Esophagus muscularis mucosa (tissue), 4 donors: ENCODE measurements around the gene UQCRFS1.

Source experiments
- EP300 ChIP-seq: sonication (generic); formaldehyde crosslinking; IDR thresholded peaks from one replicate; pipeline ENCODE4 v1.6.1; 2017; ENCODE audit warnings: antibody characterized with exemption
- POLR2A ChIP-seq: fragments of 450-650 bp; IDR thresholded peaks from one replicate; pipeline ENCODE4 v1.6.1; 2017; ENCODE audit warnings: antibody characterized with exemption, moderate library complexity, mild to moderate bottlenecking, low read depth
- POLR2AphosphoS5 ChIP-seq, 2 donors: sonication (generic); formaldehyde crosslinking; IDR thresholded peaks; one replicate each; pipeline ENCODE4 v1.6.1; 2017; ENCODE audit warnings: antibody characterized with exemption in 2 of 2
- TF ChIP-seq, protein P1 (sequence below), 3 experiments: fragments of 200-600 bp in 2 of 3; fragments of 450-650 bp in 1 of 3; sonication (generic) in 2 of 3; IDR thresholded peaks; one replicate each; pipeline ENCODE4 v1.5.1; 2017 to 2019; ENCODE audit warnings: antibody characterized with exemption in 3 of 3, mild to moderate bottlenecking in 2 of 3, moderate library complexity in 1 of 3

DNA sequence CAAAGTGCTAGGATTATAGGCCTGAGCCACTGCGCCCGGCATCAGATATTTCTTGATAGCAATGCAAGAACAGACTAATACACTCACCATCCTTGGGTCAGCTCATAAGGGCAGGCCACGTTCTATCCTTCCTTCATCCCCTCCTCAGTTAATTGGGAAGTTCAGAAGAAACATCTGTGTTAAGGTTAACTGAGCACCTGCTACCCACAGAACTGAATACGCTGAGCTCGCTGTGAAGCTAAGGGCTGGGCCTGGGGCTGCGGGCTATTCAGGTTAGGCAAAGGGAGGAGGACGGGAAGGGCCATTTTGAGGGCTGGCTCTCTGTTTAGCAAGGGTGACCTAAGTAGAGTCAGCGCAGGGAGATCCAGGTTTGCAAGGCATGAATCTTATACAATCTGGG lies 43.0 kb upstream of the UQCRFS1 start:
- no peak for TF ChIP-seq POLR2AphosphoS5 (IDR thresholded peaks at IDR 0.05)
- TF ChIP-seq, protein P1, sequence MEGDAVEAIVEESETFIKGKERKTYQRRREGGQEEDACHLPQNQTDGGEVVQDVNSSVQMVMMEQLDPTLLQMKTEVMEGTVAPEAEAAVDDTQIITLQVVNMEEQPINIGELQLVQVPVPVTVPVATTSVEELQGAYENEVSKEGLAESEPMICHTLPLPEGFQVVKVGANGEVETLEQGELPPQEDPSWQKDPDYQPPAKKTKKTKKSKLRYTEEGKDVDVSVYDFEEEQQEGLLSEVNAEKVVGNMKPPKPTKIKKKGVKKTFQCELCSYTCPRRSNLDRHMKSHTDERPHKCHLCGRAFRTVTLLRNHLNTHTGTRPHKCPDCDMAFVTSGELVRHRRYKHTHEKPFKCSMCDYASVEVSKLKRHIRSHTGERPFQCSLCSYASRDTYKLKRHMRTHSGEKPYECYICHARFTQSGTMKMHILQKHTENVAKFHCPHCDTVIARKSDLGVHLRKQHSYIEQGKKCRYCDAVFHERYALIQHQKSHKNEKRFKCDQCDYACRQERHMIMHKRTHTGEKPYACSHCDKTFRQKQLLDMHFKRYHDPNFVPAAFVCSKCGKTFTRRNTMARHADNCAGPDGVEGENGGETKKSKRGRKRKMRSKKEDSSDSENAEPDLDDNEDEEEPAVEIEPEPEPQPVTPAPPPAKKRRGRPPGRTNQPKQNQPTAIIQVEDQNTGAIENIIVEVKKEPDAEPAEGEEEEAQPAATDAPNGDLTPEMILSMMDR (IDR thresholded peaks at IDR 0.05) = no peak
- no peak for TF ChIP-seq EP300
- no peak for TF ChIP-seq POLR2A
